Lung microvascular endothelial cell (primary cell): ENCODE measurements around the gene CTNS. TPM values are rescaled to one million over a fixed set of nuclear protein-coding genes. Genes with fewer than 3 reads are reported as not detected.

Source experiments
- DNase-seq, 2 donors: peaks; one replicate each; pipeline versions ENCODE4 v3.0.0 to v3.0.0-alpha.2; 2010; ENCODE audit warnings: low read depth in 2 of 2
- total RNA-seq: library from RNA; depleted of rRNA; stranded (reverse); fragments of >200 nt; gene quantifications from 2 replicates; pipeline ENCODE4 v1.2.1, GENCODE V29; 2014

Gene CTNS
- 13.3 and 23.4 TPM in 2 replicates for total RNA-seq

DNA sequence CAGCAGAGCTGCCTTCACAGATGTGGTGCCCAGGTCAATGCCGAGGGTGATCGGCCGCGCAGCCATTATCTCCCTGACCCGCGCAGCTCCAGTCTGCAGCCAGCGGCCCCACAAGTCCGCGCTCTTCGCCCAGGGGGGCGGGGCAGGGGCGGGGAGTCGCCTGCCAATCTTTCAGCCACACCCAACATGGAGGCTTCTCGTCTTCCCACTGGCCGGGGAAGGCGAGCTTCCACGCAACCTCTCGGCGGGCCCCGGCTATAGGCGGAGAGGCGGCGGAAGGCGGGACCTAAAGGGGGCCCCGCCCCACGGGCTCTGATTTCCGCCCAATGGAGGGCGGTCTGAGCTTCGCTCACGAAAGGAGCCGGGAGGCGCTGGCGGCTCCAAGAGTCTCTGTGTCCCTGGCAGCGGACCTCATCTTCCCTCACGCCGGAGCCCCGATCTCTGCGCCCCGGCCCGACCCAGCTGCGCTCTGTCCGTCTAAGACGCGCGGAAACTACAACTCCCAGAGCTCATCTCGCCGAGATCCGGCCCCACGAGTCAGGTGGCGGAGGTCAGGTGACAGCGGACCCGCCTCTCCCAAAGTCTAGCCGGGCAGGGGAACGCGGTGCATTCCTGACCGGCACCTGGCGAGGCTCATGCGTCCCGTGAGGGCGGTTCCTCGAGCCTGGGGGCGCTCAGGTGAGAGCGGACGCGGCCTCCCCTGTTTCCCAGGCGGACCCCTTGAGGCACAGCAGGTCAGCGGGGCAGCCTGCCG lies at the start of gene CTNS, which contains the start of gene SHPK:
TSS of gene CTNS (plus strand) at position 607 of the 754 bp plus-strand sequence. CDS start 3,447 bp downstream, outside the sequence.
TSS of gene SHPK (minus strand) at position 97 of the 754 bp plus-strand sequence. CDS start at position 66, 31 bp downstream.
- DNase-seq: peak; percentile 97

DNA sequence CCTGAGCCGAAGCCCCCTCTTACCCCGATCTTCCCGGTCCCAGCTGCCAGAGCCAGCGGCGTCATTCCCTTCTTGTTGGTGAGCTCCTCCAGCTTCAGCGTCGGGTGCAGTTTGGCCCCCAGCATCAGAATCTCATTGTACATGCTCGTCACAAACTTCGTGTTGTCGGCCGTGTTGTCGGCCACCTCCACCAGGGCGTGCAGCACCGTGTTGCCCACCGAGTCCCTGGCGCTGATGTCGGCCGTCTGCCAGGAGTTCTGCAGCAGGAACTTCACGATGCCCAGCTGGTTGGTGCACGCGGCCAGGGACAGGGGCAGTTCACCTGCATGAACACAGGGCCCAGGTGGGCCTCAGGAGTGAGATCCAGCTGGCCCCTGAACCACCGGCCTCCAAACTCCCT lies 46.8 kb upstream of the CTNS start:
- DNase-seq: no peak

DNA sequence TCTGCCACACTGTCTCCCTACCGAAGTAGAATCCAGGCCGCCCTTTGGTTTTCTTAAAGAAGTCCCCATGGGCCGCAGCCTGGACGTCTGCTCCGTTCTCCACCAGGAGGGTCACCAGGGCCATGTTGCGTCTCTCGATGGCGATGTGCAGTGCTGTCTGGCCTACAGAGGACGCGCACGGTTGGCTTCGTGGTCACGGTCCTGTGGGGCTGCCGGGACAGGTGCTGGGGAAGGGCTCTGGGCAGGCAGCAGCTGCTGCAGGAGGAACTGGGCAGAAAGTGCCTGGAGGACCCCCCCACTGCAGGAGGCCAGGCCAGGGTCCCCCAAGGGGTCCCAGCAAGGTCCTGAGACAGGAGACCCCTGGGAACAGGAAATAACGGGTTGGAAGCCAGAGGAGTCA lies 46.3 kb upstream of the CTNS start:
- DNase-seq: no peak

DNA sequence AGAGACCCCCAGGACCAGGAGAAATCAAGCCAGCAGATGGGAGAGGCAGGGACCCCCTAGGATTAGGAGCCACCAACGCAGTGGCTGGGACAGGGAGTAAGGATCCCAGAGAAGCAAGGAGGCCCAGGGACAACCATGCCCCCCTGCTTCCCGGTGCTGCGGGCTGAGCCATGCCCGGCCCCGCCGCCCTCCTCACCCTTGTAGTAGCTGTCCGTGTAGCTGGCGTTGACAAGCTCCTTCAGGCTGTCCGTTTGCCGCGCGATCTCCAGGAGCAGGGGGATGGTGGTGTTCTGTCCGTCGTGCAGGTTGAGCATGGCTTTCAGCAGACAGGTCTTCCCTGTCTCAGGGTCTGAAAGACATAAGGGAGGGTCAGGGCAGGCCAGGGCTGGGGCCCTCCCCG lies 45.8 kb upstream of the CTNS start:
- DNase-seq: no peak

DNA sequence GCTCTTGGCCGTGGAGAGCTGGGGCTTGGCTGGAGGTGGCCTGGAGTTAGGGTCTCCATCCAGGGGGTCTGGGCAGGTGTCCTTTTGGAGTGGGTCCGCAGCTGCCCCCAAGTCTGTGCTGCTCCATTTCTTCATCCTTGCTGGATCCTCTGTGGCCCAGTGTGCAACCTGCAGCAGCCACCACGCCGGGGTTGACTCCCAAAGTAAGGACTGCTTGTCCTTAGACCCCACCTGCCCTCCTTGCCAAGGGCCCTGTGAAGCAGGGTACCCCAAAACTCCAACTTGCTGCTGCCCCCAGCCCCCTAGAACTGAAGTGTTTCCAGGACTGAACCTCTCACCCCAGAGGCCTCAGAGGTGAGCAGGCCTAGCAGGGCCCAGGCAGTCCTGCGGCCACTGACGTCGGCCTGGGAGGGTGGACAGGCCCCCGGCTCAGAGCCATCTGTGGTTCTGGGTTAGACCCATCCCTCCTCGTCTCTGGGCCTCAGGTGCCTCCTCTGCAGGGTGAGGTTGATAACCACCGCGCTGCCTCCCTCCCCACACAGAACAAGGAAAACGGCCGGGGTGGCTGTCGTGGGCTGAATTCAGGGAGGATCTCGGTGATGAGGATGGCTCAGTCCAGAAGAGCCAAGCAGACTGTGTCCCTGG lies 44.2 kb upstream of the CTNS start:
- no peak for DNase-seq

DNA sequence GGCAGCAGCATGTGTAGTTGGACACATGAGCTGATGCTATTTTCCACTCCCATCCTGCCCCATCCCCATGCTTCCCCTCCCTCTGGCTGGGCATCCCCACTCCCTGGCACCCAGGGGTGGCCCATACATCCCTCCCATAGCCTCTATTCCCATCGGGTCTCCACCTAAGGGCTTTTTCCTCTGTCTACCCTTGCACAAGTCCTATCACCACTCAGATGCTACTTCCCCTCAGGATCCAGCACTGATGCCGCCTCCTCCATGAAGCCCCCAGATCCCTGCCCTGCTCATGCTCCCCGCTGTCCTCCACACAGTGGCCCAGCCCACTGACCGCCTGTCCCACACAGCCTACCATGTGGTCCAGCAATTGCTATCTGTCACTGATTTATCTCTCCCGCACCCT lies 43.2 kb upstream of the CTNS start:
- DNase-seq: no peak

DNA sequence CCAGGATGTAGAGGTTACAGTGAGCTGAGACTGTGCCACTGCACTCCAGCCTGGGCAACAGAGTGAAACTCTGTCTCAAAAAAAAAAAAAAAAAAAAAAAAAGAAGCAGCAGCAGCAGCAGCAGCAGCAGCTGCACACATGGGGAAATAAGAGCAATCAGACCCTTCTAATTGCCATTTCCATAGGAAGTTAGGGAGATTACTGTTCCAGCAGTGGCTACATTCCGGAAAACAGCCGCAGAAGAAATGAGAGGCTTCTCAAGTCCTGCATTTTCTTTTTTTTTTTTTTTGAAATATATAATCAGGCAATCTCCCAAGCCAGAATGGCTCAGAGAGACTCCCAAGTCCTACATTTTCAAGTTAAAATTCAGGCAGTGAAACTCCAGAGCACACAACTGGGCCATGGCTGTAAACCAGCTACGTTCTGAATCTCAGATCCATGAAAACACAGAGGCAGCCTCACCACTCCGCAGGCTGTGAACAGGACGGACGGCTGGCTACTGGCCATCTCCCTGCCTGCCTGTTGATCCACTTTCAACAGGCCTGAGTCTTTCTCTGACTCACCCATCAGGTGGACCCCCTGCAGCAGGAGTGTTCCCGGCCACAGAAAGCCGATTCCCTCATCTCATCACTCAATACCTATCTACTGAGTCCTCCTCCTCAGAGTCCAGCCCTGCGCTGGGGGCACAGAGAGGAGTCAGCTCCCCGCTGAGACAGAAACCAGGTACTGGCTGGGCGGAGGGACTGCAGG lies 42.3 kb upstream of the CTNS start:
- peak in 1 of 2 donors; percentile 55 for DNase-seq

DNA sequence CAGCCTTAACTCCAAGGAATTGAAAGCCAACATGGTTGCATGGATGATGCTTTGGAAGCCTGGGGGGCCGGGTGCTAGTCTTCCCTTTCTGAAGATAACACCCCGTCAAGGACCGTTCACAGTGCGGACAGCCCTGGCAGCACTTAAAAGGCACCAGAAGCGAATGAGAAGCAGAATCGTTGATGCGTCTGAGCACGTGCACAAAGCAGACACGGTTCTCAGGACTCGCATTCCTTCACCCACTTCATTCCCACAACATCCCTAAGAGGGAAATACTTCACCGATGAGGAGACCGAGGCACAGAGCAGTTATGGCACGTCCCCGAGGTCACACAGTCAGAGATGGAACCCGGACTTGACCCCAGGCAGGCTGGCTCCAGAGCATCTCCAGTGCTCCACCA lies 41.6 kb upstream of the CTNS start:
- DNase-seq: no peak

DNA sequence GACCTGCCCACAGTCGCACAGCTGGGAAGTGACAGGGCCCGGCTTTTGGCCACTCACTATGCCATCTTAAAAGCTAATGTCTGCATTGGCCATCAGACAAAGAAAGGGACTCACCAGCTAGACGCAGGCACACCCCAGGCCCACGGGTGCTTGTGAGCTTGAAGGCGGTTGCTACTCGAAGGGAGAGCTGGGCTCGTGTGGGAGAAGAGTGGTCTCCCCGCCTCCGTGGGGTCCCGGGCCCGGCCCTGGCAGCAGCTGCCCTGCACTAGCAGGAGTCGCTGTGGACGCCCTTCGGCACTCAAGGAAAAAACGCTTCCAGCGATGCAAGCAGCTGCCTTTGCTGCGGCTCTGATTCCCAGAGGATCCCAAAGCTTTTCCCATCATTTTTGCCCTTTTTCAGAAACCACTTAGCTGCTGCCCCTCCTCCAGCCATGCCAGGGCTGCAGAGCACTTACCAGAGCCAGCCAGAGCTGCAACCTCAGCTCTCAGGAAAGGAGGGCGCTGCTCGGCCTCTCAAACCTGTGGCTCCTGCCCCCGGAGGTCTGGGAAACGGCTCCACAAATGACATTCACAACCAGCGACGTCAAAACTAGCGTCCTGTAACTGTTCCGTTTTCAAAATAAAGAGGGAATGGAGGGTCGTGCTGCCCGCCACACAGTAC lies 39.6 kb upstream of the CTNS start:
- DNase-seq: no peak

DNA sequence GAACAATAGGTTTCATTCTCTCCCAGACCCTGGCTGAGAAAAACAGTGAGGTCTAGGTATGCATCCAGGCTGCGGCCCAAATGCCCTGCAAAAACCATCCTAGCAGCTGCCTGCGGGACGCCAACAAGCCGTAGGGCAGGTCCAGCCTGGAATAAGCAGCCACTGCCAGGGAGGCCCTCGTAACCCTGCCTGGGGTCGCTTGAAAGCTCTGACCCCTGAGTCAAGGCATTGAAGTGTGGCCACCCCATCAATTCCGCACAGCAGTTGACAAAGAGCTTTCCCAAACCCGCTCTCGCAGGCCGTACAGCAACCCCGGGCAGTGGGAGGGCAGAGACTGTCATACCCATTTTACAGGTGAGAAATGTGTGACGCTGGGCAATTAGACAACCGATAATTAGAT lies 38.5 kb upstream of the CTNS start:
- DNase-seq: no peak

DNA sequence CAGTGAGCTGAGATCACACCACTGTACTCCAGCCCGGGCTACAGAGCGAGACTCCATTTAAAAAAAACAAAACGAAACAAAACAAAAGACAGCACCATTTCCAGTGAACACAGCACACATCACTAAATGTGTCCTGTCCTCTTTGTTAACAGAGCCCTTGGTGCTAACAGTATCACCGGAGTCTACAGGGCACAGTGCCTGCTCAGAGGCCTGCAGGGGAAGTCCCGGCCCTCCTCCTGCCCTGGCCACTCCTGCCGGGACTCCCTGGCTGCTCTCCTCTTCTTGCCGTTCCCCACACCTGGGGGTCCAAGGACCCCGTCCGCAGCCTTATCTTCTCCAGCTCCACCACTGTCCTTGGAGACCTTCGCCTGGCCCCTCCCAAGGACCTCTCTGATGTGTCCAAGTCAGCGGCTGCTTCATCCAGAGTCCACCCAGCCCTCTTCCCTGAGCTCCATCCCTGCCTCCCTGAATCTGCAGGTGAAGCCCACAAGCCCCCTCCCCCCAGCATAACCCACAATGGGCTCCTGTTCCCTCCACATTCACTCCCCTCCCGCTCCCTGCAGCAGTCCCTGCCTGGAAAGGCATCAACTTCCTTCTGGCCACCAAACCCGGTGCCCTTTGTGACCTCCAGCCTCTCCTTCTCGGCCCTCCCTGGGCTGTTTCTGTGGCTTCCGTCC lies 35.9 kb upstream of the CTNS start:
- no peak for DNase-seq

DNA sequence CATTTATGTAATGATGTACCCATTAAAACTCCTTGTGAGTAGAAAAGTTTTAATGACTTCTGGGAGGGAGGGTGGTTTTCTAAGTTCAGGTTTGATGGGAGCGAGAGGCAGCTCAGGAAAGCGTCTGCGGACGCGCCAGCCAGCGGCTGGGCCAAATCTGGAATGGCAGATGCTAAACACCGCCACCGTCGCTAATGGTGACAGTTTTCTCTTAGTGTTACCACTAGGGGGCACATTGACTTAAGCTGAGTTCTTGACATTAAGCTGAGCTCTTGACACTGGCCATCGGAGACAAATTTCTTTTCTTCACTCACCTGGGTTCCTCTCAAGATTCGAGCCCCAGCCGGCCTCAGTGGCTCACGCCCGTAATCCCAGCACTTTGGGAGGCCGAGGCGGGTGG lies 34.1 kb upstream of the CTNS start:
- DNase-seq: peak; percentile 29 to 63

DNA sequence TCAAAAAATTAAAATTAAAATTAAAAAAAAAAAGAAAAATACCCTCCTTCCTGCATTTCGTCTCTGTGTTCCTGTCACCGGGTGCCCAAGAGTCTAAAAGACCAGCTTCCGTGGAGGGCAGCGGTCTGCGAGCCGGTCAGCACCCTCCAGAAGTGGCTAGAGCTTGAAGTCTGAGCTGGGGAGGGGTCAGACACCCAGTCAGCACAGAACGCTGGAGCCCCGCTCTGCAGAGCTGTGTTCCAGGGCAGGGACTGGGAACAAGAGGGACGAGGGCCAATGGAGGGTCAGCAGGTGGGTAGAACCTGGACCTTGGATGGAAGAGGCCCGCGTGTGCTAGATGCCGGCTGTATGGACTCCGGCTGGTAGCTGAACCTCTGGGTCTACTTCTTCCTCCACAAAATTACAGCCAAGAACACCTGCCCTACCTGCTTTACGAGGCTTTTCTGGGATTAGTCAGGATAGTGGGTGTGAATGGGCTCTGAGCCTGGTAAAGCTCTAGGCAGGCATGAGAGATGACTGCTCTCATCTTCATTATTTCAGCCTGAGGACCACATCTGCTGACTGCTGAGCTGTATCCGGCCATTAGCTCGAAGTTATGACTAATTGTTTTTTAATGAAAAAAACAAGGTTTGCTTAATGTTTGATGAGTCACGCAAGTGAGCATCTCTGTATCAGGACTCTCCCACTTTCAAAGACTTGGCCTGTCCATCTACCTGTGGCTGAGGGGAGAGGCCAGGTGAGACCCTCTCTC lies 33.3 kb upstream of the CTNS start:
- peak in 1 of 2 donors; percentile 82 for DNase-seq

DNA sequence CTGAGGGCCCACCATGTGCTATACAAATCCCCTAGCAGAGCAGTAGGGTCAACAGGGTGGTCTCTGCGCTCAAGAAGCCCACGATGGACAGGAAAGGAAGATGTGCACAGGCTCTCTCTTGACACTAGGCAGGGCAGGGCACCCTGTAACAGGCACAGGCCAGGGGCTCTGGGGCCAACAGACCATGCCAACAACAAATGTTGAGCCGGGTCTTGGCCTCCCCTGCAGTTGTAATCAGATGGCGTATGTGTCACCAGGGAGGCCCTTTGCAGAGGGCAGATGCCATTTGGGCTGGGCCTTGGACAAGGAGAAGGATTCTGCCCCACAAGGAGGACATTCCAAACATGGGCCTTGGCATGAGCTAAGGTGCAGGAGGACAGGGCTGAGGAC lies 32.7 kb upstream of the CTNS start:
- no peak for DNase-seq

DNA sequence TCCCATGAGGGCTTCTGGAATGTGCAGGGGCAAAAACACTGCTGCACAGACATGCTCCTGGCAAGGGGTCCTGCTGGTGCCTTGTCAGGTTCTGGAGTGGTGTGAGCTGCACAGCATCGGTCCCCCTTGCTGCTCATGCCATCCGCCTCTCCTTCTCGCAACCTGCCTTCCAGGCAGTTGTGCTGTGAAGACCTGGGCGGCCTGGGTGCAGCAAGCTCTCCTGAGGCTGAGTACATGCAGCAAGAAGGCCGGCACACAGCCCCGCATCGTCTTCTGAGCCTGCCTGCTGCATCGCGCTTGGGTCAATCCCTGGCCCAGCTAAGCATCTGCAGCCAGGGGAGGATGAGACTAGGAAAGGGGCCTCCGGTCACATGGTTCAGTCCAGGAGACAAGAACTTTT lies 26.9 kb upstream of the CTNS start:
- no peak for DNase-seq

DNA sequence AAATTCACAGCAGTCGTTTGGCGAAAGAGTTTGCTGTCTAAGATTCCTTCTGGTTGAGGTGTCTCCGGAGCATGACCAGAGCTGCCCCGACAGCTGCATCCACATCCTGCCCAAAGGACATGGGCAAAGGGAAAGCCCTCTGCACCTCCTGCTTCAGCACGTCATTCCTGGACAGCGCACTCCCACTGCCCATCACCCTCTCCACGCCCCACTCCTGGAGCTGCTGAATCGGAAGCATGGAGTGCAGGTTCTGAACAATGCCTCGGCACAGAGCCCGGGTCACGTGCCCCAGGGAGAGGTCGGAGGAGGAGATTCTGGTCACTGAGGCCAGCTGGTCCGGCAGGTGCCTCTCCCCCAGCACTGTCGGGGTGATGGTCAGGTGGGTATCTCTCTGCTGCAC lies 26.0 kb upstream of the CTNS start:
- no peak for DNase-seq

DNA sequence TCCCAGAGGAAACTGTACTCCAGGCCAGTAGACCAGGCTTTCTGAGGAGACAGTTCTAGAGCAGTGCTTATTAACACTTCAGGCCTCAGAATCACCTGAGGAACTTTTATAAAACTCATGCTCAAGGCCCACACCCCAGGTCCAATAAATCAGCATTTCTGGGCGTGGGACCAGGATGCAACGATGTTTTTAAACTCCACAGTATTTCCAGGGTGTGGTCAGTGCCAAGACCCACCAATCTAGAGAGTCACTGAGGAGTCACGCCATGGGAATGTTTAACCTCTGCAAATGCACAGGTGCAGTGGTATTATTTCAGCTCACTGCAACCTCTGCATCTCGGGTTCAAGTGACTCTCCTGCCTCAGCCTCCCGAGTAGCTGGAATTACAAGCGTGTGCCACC lies 23.4 kb upstream of the CTNS start:
- DNase-seq: no peak

DNA sequence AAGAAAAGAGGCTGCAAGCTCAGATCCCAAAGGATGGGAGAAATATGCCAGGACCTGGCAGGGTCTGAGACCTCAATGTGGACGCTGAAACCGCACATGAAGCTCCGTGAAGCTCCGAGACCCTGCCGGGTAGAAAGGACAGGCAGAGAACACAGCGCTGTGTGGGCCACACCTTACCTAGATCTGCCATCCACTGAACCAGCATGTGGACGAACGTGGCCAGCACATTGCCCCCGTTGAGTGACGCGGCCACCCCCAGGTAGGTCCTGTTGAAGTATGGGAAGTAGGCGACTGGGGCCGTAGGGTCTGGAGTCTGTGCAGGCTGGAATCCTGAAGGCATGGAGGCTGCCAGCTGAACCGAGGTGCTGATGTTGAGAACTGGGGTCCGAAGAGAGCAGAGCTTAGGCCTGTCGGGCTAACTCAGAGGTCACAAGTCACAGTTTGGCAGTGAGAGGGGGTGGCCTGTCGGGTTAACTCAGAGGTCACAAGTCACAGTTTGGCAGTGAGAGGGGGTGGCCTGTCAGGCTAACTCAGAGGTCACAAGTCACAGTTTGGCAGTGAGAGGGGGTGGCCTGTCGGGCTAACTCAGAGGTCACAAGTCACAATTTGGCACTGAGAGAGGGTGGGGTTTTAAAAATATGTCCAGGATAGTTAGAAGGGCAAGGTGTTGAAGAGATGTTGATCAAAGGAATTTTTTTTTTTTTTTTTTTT lies 21.2 kb upstream of the CTNS start:
- DNase-seq: no peak

DNA sequence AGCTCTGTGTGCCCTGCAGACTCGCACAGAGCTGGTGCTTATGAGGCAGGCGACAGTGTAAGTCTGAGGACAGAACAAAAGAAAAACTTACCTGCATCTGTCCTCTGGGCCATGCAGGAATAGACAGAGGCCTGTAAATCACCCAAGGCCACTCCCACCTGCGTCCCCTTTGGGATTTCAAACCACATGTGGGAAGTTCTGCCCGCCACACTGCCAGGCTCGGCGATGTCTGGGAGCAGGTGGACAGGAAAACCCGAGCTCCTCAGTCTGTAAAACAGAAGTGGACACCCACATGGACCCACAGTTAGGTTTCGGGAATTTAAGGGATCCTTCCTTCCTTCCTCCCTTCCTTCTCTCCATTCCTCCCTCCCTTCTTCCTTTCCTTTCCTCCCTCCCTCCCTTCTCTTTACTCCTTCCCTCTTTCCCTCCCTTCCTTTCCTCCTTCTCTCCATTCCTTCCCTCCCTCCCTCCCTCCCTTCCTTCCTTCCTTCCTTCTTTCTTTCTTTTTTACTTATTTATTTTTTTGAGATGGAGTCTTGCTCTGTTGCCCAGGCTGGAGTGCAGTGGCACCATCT lies 15.3 kb upstream of the CTNS start:
- no peak for DNase-seq
